Measurements from ENCODE around the gene ZNHIT3.
A peak's percentile ranks its signal among the peaks of the same experiment; 100 is the strongest.
"Not testable (repeated sequence)": the region's sequence is repeated elsewhere in the genome, so short reads cannot be mapped to it uniquely, and the experiment has no call there.

Gene ZNHIT3

GRCh38 chr17:36486204-36487194 lies at the start of gene ZNHIT3:
ZNHIT3 (plus strand) TSS chr17:36486681; CDS start chr17:36486700, 19 bp downstream.
- Histone ChIP-seq H3K9me3 (ENCODE audit: low read length) (no peaks in the 10 kb centered on the region), H3K4me3 (ENCODE audit: low read depth in 1 of 2, low read length in 2 of 2) (peak within 1 kb of the TSS; percentile 79 to 94), H3K27ac (ENCODE audit: low read depth, low read length) (peak within 1 kb of the TSS; percentile 82), H3K27me3 (ENCODE audit: control insufficient read depth in 1 of 2, insufficient read depth in 2 of 2, low read length in 2 of 2) (peaks cover 0 to 10% of the 10 kb centered on the region in 2 donors), H3K36me3 (ENCODE audit: insufficient read depth, low read length) (no peaks in the 10 kb centered on the region), H3K4me1 (ENCODE audit: insufficient read depth, low read length) (peaks cover 28% of the 10 kb centered on the region), H3K9ac (ENCODE audit: low read length) (peak within 1 kb of the TSS; percentile 84)

DNA sequence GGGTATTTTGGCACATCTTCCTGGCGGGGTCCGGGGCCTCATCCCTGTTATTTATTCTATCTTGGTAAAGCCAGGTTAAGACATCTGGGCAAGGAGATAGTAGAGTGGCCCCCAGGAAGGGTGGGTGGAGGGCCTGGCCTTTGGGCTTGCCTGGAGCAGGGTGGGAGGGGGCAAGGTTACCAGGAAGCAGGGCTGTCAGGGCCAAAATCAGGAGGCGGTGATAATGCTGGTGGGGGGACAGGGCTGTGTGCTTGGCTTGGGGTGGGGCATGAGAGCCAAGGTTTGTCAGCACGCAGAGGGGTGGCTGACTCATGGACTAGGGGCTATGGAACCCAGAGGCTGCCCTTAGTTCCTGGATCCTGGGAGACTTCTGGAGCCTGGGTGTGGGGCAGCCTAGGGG lies 44.7 kb upstream of the ZNHIT3 start:
- not testable (repeated sequence) for H3K27ac ChIP-seq (ENCODE audit: low read depth, low read length); H3K27me3 ChIP-seq (ENCODE audit: control insufficient read depth in 1 of 2, insufficient read depth in 2 of 2, low read length in 2 of 2); H3K4me1 ChIP-seq (ENCODE audit: insufficient read depth, low read length); H3K9ac ChIP-seq (ENCODE audit: low read length); H3K36me3 ChIP-seq (ENCODE audit: insufficient read depth, low read length); H3K9me3 ChIP-seq (ENCODE audit: low read length); H3K4me3 ChIP-seq (ENCODE audit: low read depth in 1 of 2, low read length in 2 of 2)

- Histone ChIP-seq H3K36me3 (ENCODE audit: insufficient read depth, low read length) (no peaks in the 10 kb centered on the region), H3K9me3 (ENCODE audit: low read length) (no peaks in the 10 kb centered on the region), H3K9ac (ENCODE audit: low read length) (no peak overlapping the region), H3K27me3 (ENCODE audit: control insufficient read depth in 1 of 2, insufficient read depth in 2 of 2, low read length in 2 of 2) (no peaks in the 10 kb centered on the region), H3K4me3 (ENCODE audit: low read depth in 1 of 2, low read length in 2 of 2) (no peak overlapping the region), H3K27ac (ENCODE audit: low read depth, low read length) (no peak overlapping the region), H3K4me1 (ENCODE audit: insufficient read depth, low read length) (no peaks in the 10 kb centered on the region)
These were observed 42.7 kb upstream of the ZNHIT3 start for GRCh38 chr17:36443777-36444176.

GRCh38 chr17:36449997-36450396 lies 36.5 kb upstream of the ZNHIT3 start:
- H3K36me3 ChIP-seq (ENCODE audit: insufficient read depth, low read length); H3K4me3 ChIP-seq (ENCODE audit: low read depth in 1 of 2, low read length in 2 of 2); H3K27ac ChIP-seq (ENCODE audit: low read depth, low read length); H3K9ac ChIP-seq (ENCODE audit: low read length); H3K9me3 ChIP-seq (ENCODE audit: low read length); H3K4me1 ChIP-seq (ENCODE audit: insufficient read depth, low read length); H3K27me3 ChIP-seq (ENCODE audit: control insufficient read depth in 1 of 2, insufficient read depth in 2 of 2, low read length in 2 of 2): not testable (repeated sequence)

DNA sequence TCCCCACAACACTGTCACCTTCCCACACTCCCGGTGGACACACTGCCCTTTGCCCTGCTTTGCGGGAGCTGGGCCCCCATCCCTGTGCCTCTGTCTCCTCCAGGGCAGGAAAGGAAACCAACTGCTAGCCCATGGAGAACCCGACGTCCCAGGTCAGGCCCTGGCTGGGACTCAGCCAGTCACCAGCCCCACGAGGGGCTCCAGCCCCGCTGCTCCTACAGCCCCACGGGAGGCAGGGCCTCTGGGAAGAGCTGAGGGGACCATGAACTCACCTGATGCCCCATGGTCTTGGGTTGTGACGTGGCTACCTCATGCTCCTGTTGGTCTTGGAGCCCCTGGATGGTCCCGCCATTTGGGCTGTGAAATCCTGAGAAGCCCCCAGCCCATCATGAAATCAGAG lies 33.6 kb upstream of the ZNHIT3 start:
- not testable (repeated sequence) for H3K36me3 ChIP-seq (ENCODE audit: insufficient read depth, low read length); H3K9ac ChIP-seq (ENCODE audit: low read length); H3K9me3 ChIP-seq (ENCODE audit: low read length); H3K27ac ChIP-seq (ENCODE audit: low read depth, low read length); H3K27me3 ChIP-seq (ENCODE audit: control insufficient read depth in 1 of 2, insufficient read depth in 2 of 2, low read length in 2 of 2); H3K4me3 ChIP-seq (ENCODE audit: low read depth in 1 of 2, low read length in 2 of 2); H3K4me1 ChIP-seq (ENCODE audit: insufficient read depth, low read length)

GRCh38 chr17:36457701-36458100 lies 28.8 kb upstream of the ZNHIT3 start:
- H3K27me3 ChIP-seq (ENCODE audit: control insufficient read depth in 1 of 2, insufficient read depth in 2 of 2, low read length in 2 of 2); H3K4me3 ChIP-seq (ENCODE audit: low read depth in 1 of 2, low read length in 2 of 2); H3K9me3 ChIP-seq (ENCODE audit: low read length); H3K4me1 ChIP-seq (ENCODE audit: insufficient read depth, low read length); H3K27ac ChIP-seq (ENCODE audit: low read depth, low read length); H3K9ac ChIP-seq (ENCODE audit: low read length); H3K36me3 ChIP-seq (ENCODE audit: insufficient read depth, low read length): not testable (repeated sequence)

DNA sequence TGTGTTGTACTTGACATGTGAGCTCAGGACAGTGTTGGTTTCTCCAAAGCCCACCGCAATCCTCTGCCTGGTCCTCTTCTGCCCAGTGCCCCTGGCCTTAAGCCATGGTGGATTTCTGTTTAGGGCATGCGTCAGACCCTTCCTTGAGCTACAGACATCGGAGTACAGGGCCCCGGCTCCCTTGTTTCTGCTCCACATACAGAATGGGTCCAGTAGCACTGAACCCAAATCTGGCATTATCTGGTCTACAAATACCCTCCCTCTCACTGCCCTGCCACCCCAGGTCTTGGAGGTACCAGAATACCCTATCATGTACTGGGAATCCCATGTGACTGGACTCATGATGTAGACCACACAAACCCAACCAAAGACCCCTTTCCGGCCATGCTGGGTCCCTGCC lies 27.4 kb upstream of the ZNHIT3 start:
- H3K4me1 ChIP-seq (ENCODE audit: insufficient read depth, low read length), result no peaks in the 10 kb centered on the region
- H3K27ac ChIP-seq (ENCODE audit: low read depth, low read length), result no peak overlapping the region
- no peaks in the 10 kb centered on the region for H3K9me3 ChIP-seq (ENCODE audit: low read length)
- H3K4me3 ChIP-seq (ENCODE audit: low read depth in 1 of 2, low read length in 2 of 2), result no peak overlapping the region
- H3K9ac ChIP-seq (ENCODE audit: low read length), result no peak overlapping the region
- no peaks in the 10 kb centered on the region for H3K36me3 ChIP-seq (ENCODE audit: insufficient read depth, low read length)
- H3K27me3 ChIP-seq (ENCODE audit: control insufficient read depth in 1 of 2, insufficient read depth in 2 of 2, low read length in 2 of 2), result peaks cover 7 to 10% of the 10 kb centered on the region in 2 donors

DNA sequence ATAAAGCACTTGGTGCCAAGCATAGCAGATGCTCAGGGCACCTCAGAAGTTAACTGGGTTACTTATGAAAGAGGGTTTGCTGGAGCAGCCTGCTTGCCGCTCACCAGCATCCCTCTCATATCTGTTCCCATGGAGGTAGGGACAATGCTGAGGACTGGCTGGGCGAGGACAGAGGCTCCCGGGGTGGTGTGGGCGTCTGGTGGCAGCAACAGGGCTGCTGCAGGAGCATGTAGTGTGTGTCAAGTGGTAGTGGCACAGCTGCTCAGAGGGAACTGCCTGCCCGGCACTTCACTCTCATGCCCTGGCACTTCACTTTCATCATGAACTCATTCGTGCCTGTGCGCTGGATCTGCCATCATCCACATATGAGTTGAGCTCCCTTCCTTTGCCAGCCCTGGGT lies 26.9 kb upstream of the ZNHIT3 start:
- Histone ChIP-seq H3K4me1 (ENCODE audit: insufficient read depth, low read length) (no peaks in the 10 kb centered on the region), H3K9me3 (ENCODE audit: low read length) (no peaks in the 10 kb centered on the region), H3K36me3 (ENCODE audit: insufficient read depth, low read length) (no peaks in the 10 kb centered on the region), H3K27ac (ENCODE audit: low read depth, low read length) (no peak overlapping the region), H3K4me3 (ENCODE audit: low read depth in 1 of 2, low read length in 2 of 2) (no peak overlapping the region), H3K27me3 (ENCODE audit: control insufficient read depth in 1 of 2, insufficient read depth in 2 of 2, low read length in 2 of 2) (peaks cover 12 to 13% of the 10 kb centered on the region in 2 donors), H3K9ac (ENCODE audit: low read length) (no peak overlapping the region)

- Histone ChIP-seq H3K4me3 (ENCODE audit: low read depth in 1 of 2, low read length in 2 of 2) (no peak overlapping the region), H3K4me1 (ENCODE audit: insufficient read depth, low read length) (no peaks in the 10 kb centered on the region), H3K9ac (ENCODE audit: low read length) (no peak overlapping the region), H3K27me3 (ENCODE audit: control insufficient read depth in 1 of 2, insufficient read depth in 2 of 2, low read length in 2 of 2) (peaks cover 20 to 21% of the 10 kb centered on the region in 2 donors), H3K36me3 (ENCODE audit: insufficient read depth, low read length) (no peaks in the 10 kb centered on the region), H3K27ac (ENCODE audit: low read depth, low read length) (no peak overlapping the region), H3K9me3 (ENCODE audit: low read length) (no peaks in the 10 kb centered on the region)
These were observed 26.1 kb upstream of the ZNHIT3 start for GRCh38 chr17:36460265-36460937.

GRCh38 chr17:36461330-36462110 lies 25.0 kb upstream of the ZNHIT3 start:
- Histone ChIP-seq H3K36me3 (ENCODE audit: insufficient read depth, low read length) (no peaks in the 10 kb centered on the region), H3K9ac (ENCODE audit: low read length) (no peak overlapping the region), H3K9me3 (ENCODE audit: low read length) (no peaks in the 10 kb centered on the region), H3K27ac (ENCODE audit: low read depth, low read length) (no peak overlapping the region), H3K4me3 (ENCODE audit: low read depth in 1 of 2, low read length in 2 of 2) (no peak overlapping the region), H3K27me3 (ENCODE audit: control insufficient read depth in 1 of 2, insufficient read depth in 2 of 2, low read length in 2 of 2) (peaks cover 22 to 25% of the 10 kb centered on the region in 2 donors), H3K4me1 (ENCODE audit: insufficient read depth, low read length) (no peaks in the 10 kb centered on the region)
